ENCODE results near the gene RCVRN.

RCVRN gene

DNA sequence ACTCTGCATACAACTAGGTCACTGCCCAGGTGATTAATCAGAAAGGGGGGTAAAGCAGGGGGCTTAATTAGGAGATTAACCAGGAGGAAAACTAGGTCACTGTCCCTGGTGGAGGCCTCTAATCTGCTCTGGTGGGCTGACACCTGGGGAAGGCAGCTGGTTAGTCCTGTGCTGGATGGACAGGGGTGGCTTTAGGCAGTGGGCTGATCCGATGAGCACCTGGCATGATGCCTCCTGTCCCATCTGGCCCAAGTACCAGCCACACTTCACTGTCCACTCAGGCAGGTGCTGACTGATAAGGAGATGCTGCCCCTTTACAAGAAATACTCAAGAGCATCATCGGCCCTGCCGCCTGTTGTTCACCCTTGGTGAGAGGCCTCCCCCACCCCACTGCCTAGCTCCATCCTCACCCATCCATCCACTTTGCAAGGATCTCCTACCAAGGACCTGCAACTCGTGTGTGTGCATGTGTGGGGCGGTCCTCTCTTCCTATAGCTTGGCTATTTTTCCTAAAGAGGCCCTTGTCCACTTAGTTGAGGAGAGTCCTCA is 13.8 kb upstream of the RCVRN start:
- H3K27ac ChIP-seq (ENCODE audit: extremely low read depth, low read depth, low read length), result no peak overlapping the region
- ChIA-PET CTCF (interaction anchor here (0.7 to 3.8 kb wide), 3 partner anchors 9 to 379 kb away, joined by 5 to 22 read pairs (median 13); partner anchors contain the start of gene RCVRN), POLR2A (no interaction called here)
- no peaks in the 10 kb centered on the region for H3K36me3 ChIP-seq (ENCODE audit: control insufficient read depth in 2 of 2, insufficient read depth in 1 of 2, low read length in 2 of 2)
- TF ChIP-seq, protein P1, sequence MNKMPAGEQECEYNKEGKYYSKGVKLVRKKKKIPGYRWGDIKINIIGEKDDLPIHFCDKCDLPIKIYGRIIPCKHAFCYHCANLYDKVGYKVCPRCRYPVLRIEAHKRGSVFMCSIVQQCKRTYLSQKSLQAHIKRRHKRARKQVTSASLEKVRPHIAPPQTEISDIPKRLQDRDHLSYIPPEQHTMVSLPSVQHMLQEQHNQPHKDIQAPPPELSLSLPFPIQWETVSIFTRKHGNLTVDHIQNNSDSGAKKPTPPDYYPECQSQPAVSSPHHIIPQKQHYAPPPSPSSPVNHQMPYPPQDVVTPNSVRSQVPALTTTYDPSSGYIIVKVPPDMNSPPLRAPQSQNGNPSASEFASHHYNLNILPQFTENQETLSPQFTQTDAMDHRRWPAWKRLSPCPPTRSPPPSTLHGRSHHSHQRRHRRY (tag by site-specific recombination; IDR thresholded peaks at IDR 0.05), result no peak
- no peak for TF ChIP-seq SP3 (tag by site-specific recombination; IDR thresholded peaks at IDR 0.05)
- TF ChIP-seq, protein P2, sequence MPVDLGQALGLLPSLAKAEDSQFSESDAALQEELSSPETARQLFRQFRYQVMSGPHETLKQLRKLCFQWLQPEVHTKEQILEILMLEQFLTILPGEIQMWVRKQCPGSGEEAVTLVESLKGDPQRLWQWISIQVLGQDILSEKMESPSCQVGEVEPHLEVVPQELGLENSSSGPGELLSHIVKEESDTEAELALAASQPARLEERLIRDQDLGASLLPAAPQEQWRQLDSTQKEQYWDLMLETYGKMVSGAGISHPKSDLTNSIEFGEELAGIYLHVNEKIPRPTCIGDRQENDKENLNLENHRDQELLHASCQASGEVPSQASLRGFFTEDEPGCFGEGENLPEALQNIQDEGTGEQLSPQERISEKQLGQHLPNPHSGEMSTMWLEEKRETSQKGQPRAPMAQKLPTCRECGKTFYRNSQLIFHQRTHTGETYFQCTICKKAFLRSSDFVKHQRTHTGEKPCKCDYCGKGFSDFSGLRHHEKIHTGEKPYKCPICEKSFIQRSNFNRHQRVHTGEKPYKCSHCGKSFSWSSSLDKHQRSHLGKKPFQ (tag by site-specific recombination; IDR thresholded peaks at IDR 0.05), result no peak
- no peak for TF ChIP-seq ZNF426 (tag by site-specific recombination; IDR thresholded peaks at IDR 0.05)
- TF ChIP-seq ZNF624 (tag by site-specific recombination; IDR thresholded peaks at IDR 0.05), result no peak
- no peak for TF ChIP-seq GLI2 (tag by site-specific recombination; IDR thresholded peaks at IDR 0.05; ENCODE audit: borderline replicate concordance, low read depth)
- no peak for TF ChIP-seq KLF9 (tag by site-specific recombination; IDR thresholded peaks at IDR 0.05; ENCODE audit: low read depth)
- H3K4me1 ChIP-seq (ENCODE audit: control insufficient read depth, insufficient read depth, low read length), result no peaks in the 10 kb centered on the region
- H3K9me3 ChIP-seq (ENCODE audit: control insufficient read depth, insufficient read depth, low read depth, low read length), result no peaks in the 10 kb centered on the region
- no peak overlapping the region for H3K4me3 ChIP-seq (ENCODE audit: low read depth, low read length)

DNA sequence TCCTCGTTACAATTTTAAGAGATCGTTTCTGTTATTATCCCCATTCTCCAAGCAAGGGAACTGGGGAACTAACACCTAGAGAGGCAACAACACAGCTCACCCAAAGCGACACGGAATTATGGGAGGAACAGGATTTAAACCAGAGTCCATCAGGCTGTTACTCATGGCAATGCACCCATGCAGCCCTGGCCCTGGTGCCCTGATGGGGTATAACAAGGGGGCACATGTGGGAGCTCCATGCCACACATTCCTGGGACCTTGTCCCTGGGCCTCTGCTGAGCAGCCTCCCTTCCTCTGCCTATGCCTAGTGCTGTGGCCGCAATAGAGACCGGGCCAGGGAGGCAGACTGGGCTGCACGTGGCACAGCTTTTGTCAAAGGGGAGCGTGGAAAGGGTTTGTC is 13.3 kb upstream of the RCVRN start:
- Histone ChIP-seq H3K27ac (ENCODE audit: extremely low read depth, low read depth, low read length) (no peak overlapping the region), H3K4me3 (ENCODE audit: low read depth, low read length) (no peak overlapping the region), H3K9me3 (ENCODE audit: control insufficient read depth, insufficient read depth, low read depth, low read length) (no peaks in the 10 kb centered on the region), H3K36me3 (ENCODE audit: control insufficient read depth in 2 of 2, insufficient read depth in 1 of 2, low read length in 2 of 2) (no peaks in the 10 kb centered on the region), H3K4me1 (ENCODE audit: control insufficient read depth, insufficient read depth, low read length) (no peaks in the 10 kb centered on the region)
- ChIA-PET CTCF (interaction anchor here (0.7 to 3.8 kb wide), 3 partner anchors 10 to 380 kb away, joined by 5 to 22 read pairs (median 13); partner anchors contain the start of gene RCVRN), POLR2A (no interaction called here)
- no peak for TF ChIP-seq ZNF48 (tag by site-specific recombination; IDR thresholded peaks at IDR 0.05)

GRCh38 chr17:9917801-9918200 is 12.7 kb upstream of the RCVRN start:
- ChIA-PET POLR2A (no interaction called here), CTCF (interaction anchor here (1.1 to 3.8 kb wide), 3 partner anchors 11 to 699 kb away, joined by 5 to 22 read pairs (median 6); no protein-coding TSS in a partner anchor)
- H3K9me3 ChIP-seq (ENCODE audit: control insufficient read depth, insufficient read depth, low read depth, low read length), result no peaks in the 10 kb centered on the region
- H3K4me3 ChIP-seq (ENCODE audit: low read depth, low read length), result no peak overlapping the region
- H3K36me3 ChIP-seq (ENCODE audit: control insufficient read depth in 2 of 2, insufficient read depth in 1 of 2, low read length in 2 of 2), result no peaks in the 10 kb centered on the region
- H3K27ac ChIP-seq (ENCODE audit: extremely low read depth, low read depth, low read length), result no peak overlapping the region
- no peaks in the 10 kb centered on the region for H3K4me1 ChIP-seq (ENCODE audit: control insufficient read depth, insufficient read depth, low read length)
- no peak for TF ChIP-seq ZBTB10 (tag by site-specific recombination; IDR thresholded peaks at IDR 0.05)
- TF ChIP-seq, protein P3, sequence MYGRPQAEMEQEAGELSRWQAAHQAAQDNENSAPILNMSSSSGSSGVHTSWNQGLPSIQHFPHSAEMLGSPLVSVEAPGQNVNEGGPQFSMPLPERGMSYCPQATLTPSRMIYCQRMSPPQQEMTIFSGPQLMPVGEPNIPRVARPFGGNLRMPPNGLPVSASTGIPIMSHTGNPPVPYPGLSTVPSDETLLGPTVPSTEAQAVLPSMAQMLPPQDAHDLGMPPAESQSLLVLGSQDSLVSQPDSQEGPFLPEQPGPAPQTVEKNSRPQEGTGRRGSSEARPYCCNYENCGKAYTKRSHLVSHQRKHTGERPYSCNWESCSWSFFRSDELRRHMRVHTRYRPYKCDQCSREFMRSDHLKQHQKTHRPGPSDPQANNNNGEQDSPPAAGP (tag by site-specific recombination; IDR thresholded peaks at IDR 0.05), result no peak
- no peak for TF ChIP-seq ZNF132 (tag by site-specific recombination; IDR thresholded peaks at IDR 0.05; ENCODE audit: borderline replicate concordance)
- TF ChIP-seq SP3 (tag by site-specific recombination; IDR thresholded peaks at IDR 0.05), result no peak
- no peak for TF ChIP-seq SALL2 (tag by site-specific recombination; IDR thresholded peaks at IDR 0.05; ENCODE audit: borderline replicate concordance)
- no peak for TF ChIP-seq ZNF24 (tag by site-specific recombination; IDR thresholded peaks at IDR 0.05)
- TF ChIP-seq ZNF140 (tag by site-specific recombination; IDR thresholded peaks at IDR 0.05), result no peak
